ENCODE data around the gene PTGDS.

The PTGDS gene

DNA sequence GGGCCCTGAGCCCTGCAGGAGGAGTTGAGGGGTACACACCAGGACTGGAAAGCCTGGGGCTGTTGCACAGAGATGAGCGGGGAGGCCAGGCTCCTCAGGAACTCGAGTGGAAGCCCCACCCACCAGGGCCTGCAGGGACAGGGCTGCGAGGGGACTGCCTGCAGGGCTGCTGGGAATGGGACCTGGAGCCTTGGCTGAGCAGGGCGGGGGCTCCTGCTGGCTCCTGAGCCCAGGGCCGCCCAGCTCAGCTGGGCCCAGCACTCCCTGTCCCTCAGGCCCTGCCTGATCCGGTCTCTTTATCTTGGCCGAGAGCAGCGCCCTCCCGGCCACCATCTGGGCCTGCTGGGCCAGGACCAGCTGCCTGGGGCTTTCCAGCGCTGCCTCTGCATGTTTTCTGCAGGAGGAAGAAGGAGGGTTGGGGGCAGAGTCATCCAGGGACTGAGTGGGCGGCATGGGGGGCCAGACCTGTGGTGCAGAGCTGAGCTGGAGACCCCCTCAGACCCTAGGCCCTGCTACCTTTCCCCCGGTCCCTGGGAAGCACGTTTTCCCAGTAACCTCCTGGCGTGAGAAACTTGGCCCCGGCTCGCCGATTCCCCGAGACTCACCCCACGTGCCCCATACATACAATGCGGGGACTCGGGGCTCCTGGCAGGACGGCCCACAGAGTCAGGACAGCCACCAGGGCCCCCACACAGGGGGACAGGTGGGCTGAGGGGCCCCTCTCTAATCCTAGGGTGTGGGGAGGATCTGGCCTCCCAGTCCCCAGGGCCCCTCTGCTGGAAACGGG is 15.8 kb upstream of the PTGDS start:
- TF ChIP-seq, protein P1, sequence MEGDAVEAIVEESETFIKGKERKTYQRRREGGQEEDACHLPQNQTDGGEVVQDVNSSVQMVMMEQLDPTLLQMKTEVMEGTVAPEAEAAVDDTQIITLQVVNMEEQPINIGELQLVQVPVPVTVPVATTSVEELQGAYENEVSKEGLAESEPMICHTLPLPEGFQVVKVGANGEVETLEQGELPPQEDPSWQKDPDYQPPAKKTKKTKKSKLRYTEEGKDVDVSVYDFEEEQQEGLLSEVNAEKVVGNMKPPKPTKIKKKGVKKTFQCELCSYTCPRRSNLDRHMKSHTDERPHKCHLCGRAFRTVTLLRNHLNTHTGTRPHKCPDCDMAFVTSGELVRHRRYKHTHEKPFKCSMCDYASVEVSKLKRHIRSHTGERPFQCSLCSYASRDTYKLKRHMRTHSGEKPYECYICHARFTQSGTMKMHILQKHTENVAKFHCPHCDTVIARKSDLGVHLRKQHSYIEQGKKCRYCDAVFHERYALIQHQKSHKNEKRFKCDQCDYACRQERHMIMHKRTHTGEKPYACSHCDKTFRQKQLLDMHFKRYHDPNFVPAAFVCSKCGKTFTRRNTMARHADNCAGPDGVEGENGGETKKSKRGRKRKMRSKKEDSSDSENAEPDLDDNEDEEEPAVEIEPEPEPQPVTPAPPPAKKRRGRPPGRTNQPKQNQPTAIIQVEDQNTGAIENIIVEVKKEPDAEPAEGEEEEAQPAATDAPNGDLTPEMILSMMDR (IDR thresholded peaks at IDR 0.05; ENCODE audit: low read depth, low read length) = no peak
- no peak for DNase-seq (ENCODE audit: extremely low read depth, low read depth)

DNA sequence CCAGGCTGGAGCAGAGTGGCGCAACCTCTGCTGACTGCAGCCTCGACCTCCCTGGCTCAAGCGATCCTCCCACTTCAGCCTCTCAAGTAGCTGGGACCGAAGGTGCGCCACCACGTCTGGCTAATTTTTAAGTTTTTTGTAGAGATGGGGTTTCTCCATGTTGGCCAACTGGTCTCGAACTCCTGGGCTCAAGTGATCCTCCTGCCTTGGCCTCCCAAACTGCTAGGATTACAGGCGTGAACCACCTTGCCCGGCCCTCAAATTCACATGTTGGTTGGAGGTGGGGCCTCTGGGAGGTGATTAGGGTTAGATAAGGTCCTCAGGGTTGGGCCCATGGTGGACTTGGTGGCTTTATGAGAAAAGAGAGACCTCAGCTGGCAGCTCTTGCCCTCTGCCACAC is 15.1 kb upstream of the PTGDS start:
- TF ChIP-seq, protein P1 (IDR thresholded peaks at IDR 0.05; ENCODE audit: low read depth, low read length) = no peak
- no peak for DNase-seq (ENCODE audit: extremely low read depth, low read depth)

DNA sequence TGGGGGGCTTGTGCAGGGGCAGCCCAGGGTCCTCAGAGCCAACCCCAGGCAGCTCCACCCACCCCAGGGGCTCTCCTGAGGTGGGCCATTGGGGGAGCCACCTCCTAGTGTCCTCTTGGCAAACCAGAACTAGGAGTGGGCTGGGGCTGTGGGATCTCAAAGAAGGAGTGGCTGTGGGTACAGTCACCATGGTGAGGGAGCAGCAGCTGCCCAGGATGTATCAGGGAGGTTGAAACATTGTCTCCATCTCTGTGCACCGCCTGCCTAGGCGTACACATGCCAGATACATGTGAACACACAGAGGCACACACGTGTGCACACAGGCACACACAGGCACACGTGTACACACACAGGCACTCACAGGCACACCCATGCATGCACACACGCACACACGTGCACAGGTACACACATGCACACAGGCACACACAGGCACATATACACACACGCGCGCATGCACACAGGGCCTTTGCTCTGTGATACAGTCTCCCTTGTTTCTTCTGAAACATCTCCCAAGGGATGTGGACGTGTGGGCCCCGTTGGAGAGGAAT is 14.5 kb upstream of the PTGDS start:
- TF ChIP-seq, protein P1 (IDR thresholded peaks at IDR 0.05; ENCODE audit: low read depth, low read length) = no peak
- no peak for DNase-seq (ENCODE audit: extremely low read depth, low read depth)

DNA sequence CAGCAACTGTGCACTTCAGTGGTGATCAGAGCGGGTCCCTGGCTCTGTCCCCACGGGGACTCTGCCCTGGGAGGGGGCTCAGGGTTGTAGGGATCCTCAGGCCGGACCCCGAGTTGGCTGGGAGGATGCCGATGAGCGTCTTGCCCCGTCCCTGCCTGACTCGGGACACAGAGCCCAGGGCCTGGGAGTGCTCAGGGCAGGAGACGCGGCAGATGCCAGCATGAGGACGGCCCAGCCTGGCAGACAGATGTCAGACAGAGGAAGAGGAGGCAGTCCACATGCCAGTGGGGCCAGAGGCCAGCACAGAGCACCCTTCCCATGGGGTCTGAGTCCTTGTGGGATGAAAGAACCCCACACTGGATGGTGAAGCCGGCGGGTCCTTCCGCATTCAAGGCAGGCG is 14.0 kb upstream of the PTGDS start:
- TF ChIP-seq, protein P1 (IDR thresholded peaks at IDR 0.05; ENCODE audit: low read depth, low read length) = no peak
- DNase-seq (ENCODE audit: extremely low read depth, low read depth) = no peak

DNA sequence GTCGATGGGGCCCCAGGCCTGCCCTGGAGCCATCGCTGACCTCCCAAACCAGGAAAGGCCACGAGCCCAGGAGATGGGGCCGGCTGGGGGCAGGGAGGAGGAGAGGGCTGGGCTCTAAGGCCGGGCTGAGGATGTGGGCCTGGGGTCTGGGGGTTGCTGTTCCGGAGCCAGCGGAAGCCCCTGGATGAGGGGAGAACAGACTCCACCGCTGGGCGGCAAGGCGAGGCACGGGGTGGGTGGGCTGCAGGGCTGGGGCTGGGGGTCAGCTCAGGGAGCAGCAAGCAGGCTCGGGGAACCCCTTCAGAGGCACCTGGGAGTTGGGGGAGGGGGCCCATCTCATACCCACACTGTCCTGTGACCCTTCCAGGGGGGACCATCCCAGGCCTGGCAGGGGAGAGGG is 13.6 kb upstream of the PTGDS start:
- TF ChIP-seq, protein P1 (IDR thresholded peaks at IDR 0.05; ENCODE audit: low read depth, low read length) = no peak
- DNase-seq (ENCODE audit: extremely low read depth, low read depth) = no peak

DNA sequence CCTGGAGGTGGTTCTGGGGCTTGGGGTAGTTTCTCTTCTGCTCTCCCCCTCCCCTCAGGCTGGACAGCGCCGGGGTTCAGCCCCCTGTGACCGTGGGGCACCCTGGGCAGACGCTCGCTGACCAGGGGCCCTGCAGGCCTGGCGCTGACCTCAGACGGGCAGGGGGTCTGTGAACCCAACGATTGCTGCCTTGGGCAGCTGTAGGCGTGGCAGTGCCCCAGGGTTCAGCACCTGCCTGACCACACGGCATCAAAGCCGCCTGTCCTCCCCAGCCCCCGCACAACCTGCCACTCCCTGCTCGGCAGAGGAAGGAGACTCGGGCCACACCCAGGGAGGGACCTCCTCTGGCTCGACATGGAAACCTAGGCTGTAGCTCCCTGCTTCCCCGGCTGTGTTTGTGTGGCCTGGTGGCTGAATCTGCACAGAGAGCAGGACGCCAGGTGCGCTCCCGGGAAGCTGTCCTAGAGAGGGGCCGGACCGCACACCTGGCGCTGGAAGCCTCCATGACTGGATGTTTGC is 13.1 kb upstream of the PTGDS start:
- DNase-seq (ENCODE audit: extremely low read depth, low read depth) = no peak
- TF ChIP-seq, protein P1 (IDR thresholded peaks at IDR 0.05; ENCODE audit: low read depth, low read length) = no peak

DNA sequence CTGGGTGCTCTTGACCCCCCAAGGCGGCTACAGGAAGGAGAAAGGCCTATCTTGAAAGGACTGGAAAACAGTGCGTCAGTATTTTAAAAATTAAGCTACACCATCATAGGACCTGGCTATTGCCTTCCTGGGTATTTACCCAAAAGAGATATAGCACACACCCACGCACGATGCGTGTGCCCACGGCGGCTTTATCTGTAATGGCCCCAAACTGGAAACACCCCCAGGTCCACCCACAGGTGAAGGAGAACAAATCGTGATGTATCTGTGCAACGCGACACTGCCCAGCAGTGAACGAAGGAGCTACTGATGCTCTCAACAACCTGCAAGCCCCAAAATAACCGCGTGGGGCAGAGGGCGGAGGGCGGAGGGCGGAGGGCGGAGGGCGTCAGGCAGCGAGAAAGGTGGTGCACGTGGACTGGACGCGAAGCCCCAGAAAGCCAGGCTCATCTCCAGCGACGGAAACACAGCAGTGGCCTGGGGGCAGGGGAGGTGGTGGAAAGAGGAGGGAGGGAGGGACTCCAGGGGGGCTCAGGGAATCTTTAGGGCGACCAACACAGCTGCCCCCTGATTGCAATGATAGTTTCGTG is 12.4 kb upstream of the PTGDS start:
- DNase-seq (ENCODE audit: extremely low read depth, low read depth) = no peak
- TF ChIP-seq, protein P1 (IDR thresholded peaks at IDR 0.05; ENCODE audit: low read depth, low read length) = no peak
